ENCODE results near the gene HEYL. TPM values are rescaled to one million over a fixed set of nuclear protein-coding genes. Genes with fewer than 3 reads are reported as not detected.

The HEYL gene
- total and polyA plus RNA-seq, 4 donors = 7.6 to 19.6 (median 10.9) TPM

- DNase-seq (peak; percentile 49 to 72 (median 59)), ATAC-seq (ENCODE audit: insufficient read depth, low FRiP score) (no peak)
- 76 to 84% methylated on average over 12 of the region's 12 CpGs for WGBS, 2 donors
- Histone ChIP-seq H3K9ac (ENCODE audit: insufficient read depth in 1 of 2, low read length in 2 of 2) (no peak overlapping the region), H3K27ac (ENCODE audit: low read depth in 1 of 2, low read length in 1 of 2) (peak overlapping the region; percentile 6 to 42), H3K4me3 (no peak overlapping the region), H3K27me3 (ENCODE audit: control insufficient read depth in 3 of 3, insufficient read depth in 3 of 3, low read length in 2 of 3) (peaks cover 0 to 3% (median 2%) of the 10 kb centered on the region in 3 donors), H3K36me3 (ENCODE audit: control insufficient read depth in 4 of 4, insufficient read depth in 4 of 4, low read length in 4 of 4) (no peaks in the 10 kb centered on the region), H3K4me1 (ENCODE audit: control insufficient read depth in 5 of 5, insufficient read depth in 5 of 5, low read length in 5 of 5) (peaks cover 0 to 19% (median 3%) of the 10 kb centered on the region in 5 donors), H3K9me3 (ENCODE audit: control insufficient read depth in 4 of 4, insufficient read depth in 3 of 4, low read length in 3 of 4) (no peaks in the 10 kb centered on the region)
- no peak for TF ChIP-seq CTCF (IDR thresholded peaks at IDR 0.05; ENCODE audit: control extremely low read depth, extremely low read depth)
Measured at GRCh38 chr1:39635205-39635870, 4.1 kb downstream of the HEYL start.

- H3K4me1 ChIP-seq (ENCODE audit: control insufficient read depth in 5 of 5, insufficient read depth in 5 of 5, low read length in 5 of 5) = peaks cover 0 to 19% (median 3%) of the 10 kb centered on the region in 5 donors
- peaks cover 0 to 4% (median 0%) of the 10 kb centered on the region in 4 donors for H3K36me3 ChIP-seq (ENCODE audit: control insufficient read depth in 4 of 4, insufficient read depth in 4 of 4, low read length in 4 of 4)
- no peak overlapping the region for H3K9ac ChIP-seq (ENCODE audit: insufficient read depth in 1 of 2, low read length in 2 of 2)
- WGBS, 2 donors = 80 to 94% methylated on average over 3 of the region's 3 CpGs
- DNase-seq (no peak), ATAC-seq (ENCODE audit: insufficient read depth, low FRiP score) (no peak)
- H3K4me3 ChIP-seq = no peak overlapping the region
- TF ChIP-seq CTCF (IDR thresholded peaks at IDR 0.05; ENCODE audit: control extremely low read depth, extremely low read depth) = no peak
- H3K9me3 ChIP-seq (ENCODE audit: control insufficient read depth in 4 of 4, insufficient read depth in 3 of 4, low read length in 3 of 4) = no peaks in the 10 kb centered on the region
- peaks cover 0 to 3% (median 0%) of the 10 kb centered on the region in 3 donors for H3K27me3 ChIP-seq (ENCODE audit: control insufficient read depth in 3 of 3, insufficient read depth in 3 of 3, low read length in 2 of 3)
- H3K27ac ChIP-seq (ENCODE audit: low read depth in 1 of 2, low read length in 1 of 2) = peak overlapping the region; percentile 22 to 27
Measured at GRCh38 chr1:39633422-39633821, 6.0 kb downstream of the HEYL start.

- no peaks in the 10 kb centered on the region for H3K9me3 ChIP-seq (ENCODE audit: control insufficient read depth in 4 of 4, insufficient read depth in 3 of 4, low read length in 3 of 4)
- no peak for TF ChIP-seq CTCF (IDR thresholded peaks at IDR 0.05; ENCODE audit: control extremely low read depth, extremely low read depth)
- H3K4me1 ChIP-seq (ENCODE audit: control insufficient read depth in 5 of 5, insufficient read depth in 5 of 5, low read length in 5 of 5) = peaks cover 0 to 19% (median 3%) of the 10 kb centered on the region in 5 donors
- H3K36me3 ChIP-seq (ENCODE audit: control insufficient read depth in 4 of 4, insufficient read depth in 4 of 4, low read length in 4 of 4) = peaks cover 0 to 4% (median 0%) of the 10 kb centered on the region in 4 donors
- ATAC-seq (ENCODE audit: insufficient read depth, low FRiP score) (peak; percentile 41), DNase-seq (peak; percentile 57 to 76 (median 71))
- peak overlapping the region; percentile 21 for H3K4me3 ChIP-seq
- H3K27me3 ChIP-seq (ENCODE audit: control insufficient read depth in 3 of 3, insufficient read depth in 3 of 3, low read length in 2 of 3) = peaks cover 0 to 3% (median 0%) of the 10 kb centered on the region in 3 donors
- 43 to 47% methylated on average over 41 to 61 of the region's 61 CpGs for WGBS, 2 donors
- H3K9ac ChIP-seq (ENCODE audit: insufficient read depth in 1 of 2, low read length in 2 of 2) = no peak overlapping the region
- H3K27ac ChIP-seq (ENCODE audit: low read depth in 1 of 2, low read length in 1 of 2) = peak overlapping the region; percentile 22 to 60
Measured at GRCh38 chr1:39632682-39633417, 6.6 kb downstream of the HEYL start.
